DOHH2 (cell line): ENCODE data around the gene TCF21.

ENCODE experiments used
- H3F3A ChIP-seq: fragments of 200-600 bp; sonication (generic), shearing (Covaris generic); 2 replicates; pipeline ENCODE4 v1.6.0; 2016; ENCODE audit warnings: antibody characterized with exemption, mild to moderate bottlenecking; ENCODE audit not compliant: control insufficient read depth, insufficient read depth
- H3K27ac ChIP-seq: fragments of 200-600 bp; sonication (generic); 2 replicates; pipeline ENCODE4 v1.5.1; 2014; ENCODE audit warnings: low read depth, mild to moderate bottlenecking, low read length, moderate library complexity
- H3K27me3 ChIP-seq: fragments of 200-600 bp; sonication (generic); 2 replicates; pipeline ENCODE4 v1.6.1; 2014; ENCODE audit warnings: mild to moderate bottlenecking, low read length, mixed read lengths; ENCODE audit not compliant: control insufficient read depth
- H3K36me3 ChIP-seq: fragments of 200-600 bp; sonication (generic); 2 replicates; pipeline ENCODE4 v1.6.1; 2014; ENCODE audit warnings: mild to moderate bottlenecking, low read length, moderate library complexity, mixed read lengths; ENCODE audit not compliant: control insufficient read depth
- H3K4me1 ChIP-seq: fragments of 200-600 bp; sonication (generic); 2 replicates; pipeline ENCODE4 v1.6.1; 2014; ENCODE audit warnings: mild to moderate bottlenecking, low read length, mixed read lengths; ENCODE audit not compliant: control insufficient read depth
- H3K4me2 ChIP-seq: fragments of 200-600 bp; sonication (generic); 2 replicates; pipeline ENCODE4 v1.6.0; 2014; ENCODE audit warnings: mild to moderate bottlenecking, low read length, moderate library complexity
- H3K4me3 ChIP-seq: fragments of 200-600 bp; sonication (generic); 2 replicates; pipeline ENCODE4 v1.5.1; 2014; ENCODE audit warnings: mild to moderate bottlenecking, low read length, mixed read lengths
- H3K79me2 ChIP-seq: fragments of 200-600 bp; sonication (generic); 2 replicates; pipeline ENCODE4 v1.6.1; 2014; ENCODE audit warnings: mild to moderate bottlenecking, low read length, mixed read lengths; ENCODE audit not compliant: control insufficient read depth
- H3K9me2 ChIP-seq: fragments of 200-600 bp; sonication (generic); replicated peaks from 2 replicates; pipeline ENCODE4 v1.6.1; 2014; ENCODE audit warnings: mild to moderate bottlenecking, low read length, mixed read lengths; ENCODE audit not compliant: control insufficient read depth
- H3K9me3 ChIP-seq: fragments of 200-600 bp; sonication (generic); 2 replicates; pipeline ENCODE4 v1.6.1; 2014; ENCODE audit warnings: antibody characterized with exemption, low read length, mixed read lengths; ENCODE audit not compliant: control insufficient read depth, insufficient read depth
- H4K20me1 ChIP-seq: fragments of 200-600 bp; sonication (generic); 2 replicates; pipeline ENCODE4 v1.6.0; 2014; ENCODE audit warnings: low read depth, mild to moderate bottlenecking, antibody characterized with exemption, low read length, moderate library complexity; ENCODE audit not compliant: control insufficient read depth, insufficient read depth
- EZH2phosphoT487 ChIP-seq: fragments of 200-600 bp; sonication (generic); IDR thresholded peaks from 2 replicates; pipeline ENCODE4 v1.6.1; 2017; ENCODE audit warnings: borderline replicate concordance, mild to moderate bottlenecking, antibody characterized with exemption, low read length, moderate library complexity, mixed read lengths
- TF ChIP-seq, protein P1 (sequence below): fragments of 200-600 bp; sonication (generic); IDR thresholded peaks from one replicate; pipeline ENCODE4 v1.5.1; 2014; ENCODE audit warnings: antibody characterized with exemption, mild to moderate bottlenecking, low read depth, low read length; ENCODE audit not compliant: poor library complexity, severe bottlenecking

The TCF21 gene

DNA sequence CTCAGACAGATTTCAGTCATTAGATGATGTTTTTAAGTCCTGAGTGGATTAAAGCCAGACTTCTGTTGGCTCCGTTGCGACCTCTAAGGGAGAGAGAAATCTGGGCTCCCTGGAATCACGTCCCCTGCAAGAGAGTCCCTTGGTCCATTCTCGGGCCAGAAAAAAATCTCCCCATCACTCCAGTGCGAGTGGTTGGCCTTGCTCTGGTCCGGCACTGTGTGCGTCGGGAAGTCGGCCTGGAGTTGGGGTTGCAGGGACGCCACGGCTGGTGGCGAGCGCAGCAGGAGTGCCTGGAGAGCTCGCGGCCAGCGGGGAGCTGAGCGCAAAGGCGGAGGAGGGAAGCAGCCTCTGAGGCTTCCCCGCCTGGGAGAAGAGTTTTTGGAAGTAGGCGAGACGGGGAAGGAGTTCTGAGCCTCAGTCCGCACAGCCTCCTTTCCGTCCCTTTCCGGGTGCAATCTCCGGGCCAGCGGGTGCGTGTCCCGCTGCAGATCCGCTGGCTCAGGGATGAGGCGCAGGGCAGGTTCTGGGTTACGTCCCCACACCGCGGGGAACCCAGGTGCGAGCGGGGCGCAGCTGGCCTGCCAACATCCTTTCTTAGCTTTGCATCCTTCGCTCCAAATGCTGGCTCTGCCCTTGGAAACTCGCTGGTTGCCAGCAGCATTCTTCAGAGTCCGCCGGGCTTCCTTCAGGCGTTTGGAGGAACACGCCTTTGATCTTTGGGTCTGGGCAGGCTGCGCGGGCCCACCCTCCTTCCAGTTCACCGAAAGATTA, 6.8 kb downstream of the TCF21 start:
- TF ChIP-seq EZH2phosphoT487, result no peak
- TF ChIP-seq, protein P1, sequence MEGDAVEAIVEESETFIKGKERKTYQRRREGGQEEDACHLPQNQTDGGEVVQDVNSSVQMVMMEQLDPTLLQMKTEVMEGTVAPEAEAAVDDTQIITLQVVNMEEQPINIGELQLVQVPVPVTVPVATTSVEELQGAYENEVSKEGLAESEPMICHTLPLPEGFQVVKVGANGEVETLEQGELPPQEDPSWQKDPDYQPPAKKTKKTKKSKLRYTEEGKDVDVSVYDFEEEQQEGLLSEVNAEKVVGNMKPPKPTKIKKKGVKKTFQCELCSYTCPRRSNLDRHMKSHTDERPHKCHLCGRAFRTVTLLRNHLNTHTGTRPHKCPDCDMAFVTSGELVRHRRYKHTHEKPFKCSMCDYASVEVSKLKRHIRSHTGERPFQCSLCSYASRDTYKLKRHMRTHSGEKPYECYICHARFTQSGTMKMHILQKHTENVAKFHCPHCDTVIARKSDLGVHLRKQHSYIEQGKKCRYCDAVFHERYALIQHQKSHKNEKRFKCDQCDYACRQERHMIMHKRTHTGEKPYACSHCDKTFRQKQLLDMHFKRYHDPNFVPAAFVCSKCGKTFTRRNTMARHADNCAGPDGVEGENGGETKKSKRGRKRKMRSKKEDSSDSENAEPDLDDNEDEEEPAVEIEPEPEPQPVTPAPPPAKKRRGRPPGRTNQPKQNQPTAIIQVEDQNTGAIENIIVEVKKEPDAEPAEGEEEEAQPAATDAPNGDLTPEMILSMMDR, result no peak
- H4K20me1 ChIP-seq, result no peaks in the 10 kb centered on the region
- H3K36me3 ChIP-seq, result no peaks in the 10 kb centered on the region
- no peak overlapping the region for H3K27ac ChIP-seq
- peaks cover 37% of the 10 kb centered on the region for H3K27me3 ChIP-seq
- no peak overlapping the region for H3K4me3 ChIP-seq
- no peaks in the 10 kb centered on the region for H3K9me2 ChIP-seq
- H3K4me1 ChIP-seq, result no peaks in the 10 kb centered on the region
- no peak overlapping the region for H3K4me2 ChIP-seq
- no peaks in the 10 kb centered on the region for H3K79me2 ChIP-seq
- no peaks in the 10 kb centered on the region for H3F3A ChIP-seq
- no peaks in the 10 kb centered on the region for H3K9me3 ChIP-seq

DNA sequence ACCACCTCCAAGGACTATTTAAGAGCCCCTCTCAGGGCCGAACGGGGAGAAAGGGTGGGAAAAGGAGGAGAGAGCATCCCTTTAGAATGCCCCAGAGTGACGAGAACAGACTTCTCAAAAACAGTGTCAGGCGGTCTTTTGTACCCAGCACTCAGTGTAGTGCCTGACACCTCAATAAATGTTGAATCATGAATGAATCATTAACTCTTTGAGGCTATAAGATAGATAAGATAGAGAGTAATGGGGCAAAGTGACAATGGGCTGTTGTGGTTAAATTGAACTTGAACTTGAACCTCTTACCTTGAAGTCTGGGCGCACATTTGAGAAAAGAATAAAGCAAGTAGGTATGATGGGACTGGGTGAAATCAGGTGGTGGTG, 7.4 kb downstream of the TCF21 start:
- Histone ChIP-seq H3F3A (no peaks in the 10 kb centered on the region), H3K79me2 (no peaks in the 10 kb centered on the region), H3K4me2 (no peak overlapping the region), H3K9me2 (no peaks in the 10 kb centered on the region), H3K36me3 (no peaks in the 10 kb centered on the region), H3K27ac (no peak overlapping the region), H3K9me3 (no peaks in the 10 kb centered on the region), H3K27me3 (peaks cover 31% of the 10 kb centered on the region), H3K4me3 (no peak overlapping the region), H4K20me1 (no peaks in the 10 kb centered on the region), H3K4me1 (no peaks in the 10 kb centered on the region)
- TF ChIP-seq EZH2phosphoT487, result no peak

DNA sequence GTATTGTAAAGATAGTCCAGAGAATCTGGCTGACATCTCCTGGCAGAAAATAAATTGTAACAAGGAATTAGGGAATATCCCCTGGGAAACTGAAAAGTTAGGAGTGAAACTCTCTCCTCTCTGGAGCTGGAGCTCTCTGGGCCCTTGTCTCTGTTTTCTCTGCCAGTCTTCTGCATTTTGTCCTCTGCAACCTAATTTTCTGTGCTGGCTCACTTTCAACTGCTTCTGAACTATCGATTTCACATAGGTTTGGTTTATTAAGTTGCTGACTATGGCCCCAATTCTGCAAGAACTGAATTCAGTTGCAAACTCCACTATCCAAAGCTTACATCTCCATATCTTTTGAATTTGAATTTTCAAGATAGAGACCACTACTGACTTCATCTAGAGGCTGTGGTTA, 9.3 kb downstream of the TCF21 start:
- H4K20me1 ChIP-seq, result no peaks in the 10 kb centered on the region
- no peak overlapping the region for H3K4me2 ChIP-seq
- TF ChIP-seq, protein P1, result no peak
- no peak for TF ChIP-seq EZH2phosphoT487
- H3K27me3 ChIP-seq, result peaks cover 14% of the 10 kb centered on the region
- H3K9me2 ChIP-seq, result no peaks in the 10 kb centered on the region
- H3F3A ChIP-seq, result no peaks in the 10 kb centered on the region
- no peaks in the 10 kb centered on the region for H3K4me1 ChIP-seq
- no peak overlapping the region for H3K27ac ChIP-seq
- H3K4me3 ChIP-seq, result no peak overlapping the region
- no peaks in the 10 kb centered on the region for H3K9me3 ChIP-seq
- H3K79me2 ChIP-seq, result no peaks in the 10 kb centered on the region
- H3K36me3 ChIP-seq, result no peaks in the 10 kb centered on the region

DNA sequence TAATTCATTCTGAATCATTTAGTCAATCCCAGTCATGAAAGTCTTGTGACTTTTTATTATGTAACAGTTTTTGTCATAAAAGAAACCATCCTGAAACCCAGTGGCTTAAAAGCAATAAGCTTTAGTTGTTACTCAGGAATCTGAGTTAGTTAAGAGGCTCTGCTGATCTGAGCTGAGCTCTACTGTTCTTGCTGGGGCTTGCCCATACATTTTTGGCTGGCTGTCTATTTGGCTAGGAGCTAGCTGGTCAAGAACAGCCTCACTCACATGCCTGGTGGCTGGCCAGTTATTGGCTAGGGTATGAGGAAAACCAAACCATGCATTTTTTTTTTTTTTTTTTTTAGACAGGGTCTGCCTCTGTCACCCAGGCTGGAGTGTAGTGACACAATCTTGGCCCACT, 10.6 kb downstream of the TCF21 start:
- no peaks in the 10 kb centered on the region for H3K4me1 ChIP-seq
- no peaks in the 10 kb centered on the region for H3K9me3 ChIP-seq
- H3K27ac ChIP-seq, result no peak overlapping the region
- H3K4me2 ChIP-seq, result no peak overlapping the region
- H3F3A ChIP-seq, result no peaks in the 10 kb centered on the region
- H3K4me3 ChIP-seq, result no peak overlapping the region
- H3K79me2 ChIP-seq, result no peaks in the 10 kb centered on the region
- H3K36me3 ChIP-seq, result no peaks in the 10 kb centered on the region
- peaks cover 7% of the 10 kb centered on the region; the same call in 1 of the 2 replicates for H3K27me3 ChIP-seq
- no peak for TF ChIP-seq EZH2phosphoT487
- TF ChIP-seq, protein P1, result no peak
- H4K20me1 ChIP-seq, result no peaks in the 10 kb centered on the region
- H3K9me2 ChIP-seq, result no peaks in the 10 kb centered on the region
